Mesendoderm (in vitro differentiated cells): ENCODE data around the gene MCOLN1.
A peak's percentile ranks its signal among the peaks of the same experiment; 100 is the strongest.

Experiments used
- DNase-seq: peaks from one replicate; pipeline ENCODE4 v3.0.0; 2013
- H2AK5ac ChIP-seq: 2 replicates; pipeline ENCODE4 v1.6.1; 2013; ENCODE audit warnings: low read length, inconsistent platforms
- H2BK120ac ChIP-seq: 2 replicates; pipeline ENCODE4 v1.6.1; 2013; ENCODE audit warnings: low read depth, mild to moderate bottlenecking, low read length, moderate library complexity, mixed read lengths
- H2BK15ac ChIP-seq: replicated peaks from 2 replicates; pipeline ENCODE4 v1.6.1; 2013; ENCODE audit warnings: low read depth, mild to moderate bottlenecking, moderate library complexity
- H2BK5ac ChIP-seq: 2 replicates; pipeline ENCODE4 v1.6.1; 2013; ENCODE audit warnings: low read length, inconsistent platforms
- H3K18ac ChIP-seq: 2 replicates; pipeline ENCODE4 v1.6.1; 2013; ENCODE audit warnings: mild to moderate bottlenecking, low read length, mixed read lengths
- H3K23ac ChIP-seq: one replicate; pipeline ENCODE4 v1.6.1; 2013; ENCODE audit warnings: low read length
- H3K27ac ChIP-seq: 2 replicates; pipeline ENCODE4 v1.5.1; 2013; ENCODE audit warnings: low read depth, mild to moderate bottlenecking, inconsistent platforms, low read length, moderate library complexity
- H3K27me3 ChIP-seq: 2 replicates; pipeline ENCODE4 v1.6.1; 2013; ENCODE audit warnings: low read length, control low read depth, mild to moderate bottlenecking, inconsistent platforms; ENCODE audit not compliant: insufficient read depth, poor library complexity
- H3K36me3 ChIP-seq: 2 replicates; pipeline ENCODE4 v1.6.1; 2013; ENCODE audit warnings: low read length, inconsistent platforms; ENCODE audit not compliant: control insufficient read depth, insufficient read depth
- H3K4ac ChIP-seq: one replicate; pipeline ENCODE4 v1.6.1; 2013; ENCODE audit warnings: low read depth, mild to moderate bottlenecking, low read length, moderate library complexity
- H3K4me1 ChIP-seq: 2 replicates; pipeline ENCODE4 v1.6.1; 2013; ENCODE audit warnings: low read depth, low read length, inconsistent platforms; ENCODE audit not compliant: control insufficient read depth
- H3K4me2 ChIP-seq: 2 replicates; pipeline ENCODE4 v1.6.1; 2013; ENCODE audit warnings: low read length
- H3K4me3 ChIP-seq: 2 replicates; pipeline ENCODE4 v1.5.1; 2013; ENCODE audit warnings: mild to moderate bottlenecking, low read length
- H3K56ac ChIP-seq: one replicate; pipeline ENCODE4 v1.6.1; 2013; ENCODE audit warnings: low read length
- H3K79me1 ChIP-seq: 2 replicates; pipeline ENCODE4 v1.6.1; 2013; ENCODE audit warnings: low read length, inconsistent platforms
- H3K79me2 ChIP-seq: 2 replicates; pipeline ENCODE4 v1.6.1; 2013; ENCODE audit warnings: mild to moderate bottlenecking, low read length; ENCODE audit not compliant: control insufficient read depth, insufficient read depth
- H3K9ac ChIP-seq: 2 replicates; pipeline ENCODE4 v1.6.1; 2013; ENCODE audit warnings: low read length, inconsistent platforms
- H4K5ac ChIP-seq: one replicate; pipeline ENCODE4 v1.6.1; 2013; ENCODE audit warnings: low read length
- H4K8ac ChIP-seq: one replicate; pipeline ENCODE4 v1.6.1; 2013; ENCODE audit warnings: low read depth, mild to moderate bottlenecking, control low read depth, low read length, moderate library complexity
- WGBS: extraction: QIAGEN DNeasy Blood & Tissue Kit; methylation state at CpG from one replicate; pipeline ENCODE4 v1.1.7; 2013; ENCODE audit warnings: low lambda C conversion rate, missing lambda C conversion rate; ENCODE audit not compliant: insufficient coverage; ENCODE audit errors: extremely low coverage; 5-methylcytosine and 5-hydroxymethylcytosine counted together

Gene MCOLN1

DNA sequence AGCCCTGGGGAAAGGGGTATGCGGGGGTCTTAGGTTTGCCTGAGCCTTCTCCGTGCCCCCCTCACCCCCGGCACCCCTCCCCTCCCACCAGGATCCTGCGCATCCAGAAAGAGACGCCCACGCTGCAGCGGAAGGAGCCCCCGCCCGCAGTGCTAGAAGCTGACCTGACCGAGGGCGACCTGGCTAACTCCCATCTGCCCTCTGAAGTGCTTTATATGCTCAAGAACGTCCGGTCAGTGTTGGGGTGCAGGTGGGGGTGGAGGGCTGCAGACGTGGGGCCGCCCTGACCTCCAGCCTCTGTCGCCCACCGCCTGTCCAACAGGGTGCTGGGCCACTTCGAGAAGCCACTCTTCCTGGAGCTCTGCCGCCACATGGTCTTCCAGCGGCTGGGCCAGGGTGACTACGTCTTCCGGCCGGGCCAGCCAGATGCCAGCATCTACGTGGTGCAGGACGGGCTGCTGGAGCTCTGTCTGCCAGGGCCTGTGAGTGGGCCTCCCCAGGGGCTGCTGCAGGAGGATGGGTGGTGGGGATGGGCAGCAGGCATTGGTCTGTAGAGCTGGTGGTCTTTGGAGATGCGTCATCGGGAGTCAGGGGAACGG, 17.5 kb downstream of the MCOLN1 start:
- Histone ChIP-seq H3K9ac (no peak overlapping the region), H3K4me1 (no peaks in the 10 kb centered on the region), H3K27ac (no peak overlapping the region), H3K79me2 (no peaks in the 10 kb centered on the region), H2AK5ac (no peak overlapping the region), H4K8ac (no peak overlapping the region), H3K79me1 (no peaks in the 10 kb centered on the region), H2BK15ac (no peak overlapping the region), H3K18ac (no peak overlapping the region), H2BK5ac (no peak overlapping the region), H4K5ac (no peak overlapping the region), H3K56ac (no peak overlapping the region), H3K4me3 (no peak overlapping the region), H3K27me3 (no peaks in the 10 kb centered on the region), H3K36me3 (peaks cover 2% of the 10 kb centered on the region), H2BK120ac (no peak overlapping the region), H3K4me2 (no peak overlapping the region), H3K23ac (no peak overlapping the region), H3K4ac (no peak overlapping the region)
- no peak for DNase-seq
- no CpG with 5 or more reads among the region's 28 CpGs for WGBS

DNA sequence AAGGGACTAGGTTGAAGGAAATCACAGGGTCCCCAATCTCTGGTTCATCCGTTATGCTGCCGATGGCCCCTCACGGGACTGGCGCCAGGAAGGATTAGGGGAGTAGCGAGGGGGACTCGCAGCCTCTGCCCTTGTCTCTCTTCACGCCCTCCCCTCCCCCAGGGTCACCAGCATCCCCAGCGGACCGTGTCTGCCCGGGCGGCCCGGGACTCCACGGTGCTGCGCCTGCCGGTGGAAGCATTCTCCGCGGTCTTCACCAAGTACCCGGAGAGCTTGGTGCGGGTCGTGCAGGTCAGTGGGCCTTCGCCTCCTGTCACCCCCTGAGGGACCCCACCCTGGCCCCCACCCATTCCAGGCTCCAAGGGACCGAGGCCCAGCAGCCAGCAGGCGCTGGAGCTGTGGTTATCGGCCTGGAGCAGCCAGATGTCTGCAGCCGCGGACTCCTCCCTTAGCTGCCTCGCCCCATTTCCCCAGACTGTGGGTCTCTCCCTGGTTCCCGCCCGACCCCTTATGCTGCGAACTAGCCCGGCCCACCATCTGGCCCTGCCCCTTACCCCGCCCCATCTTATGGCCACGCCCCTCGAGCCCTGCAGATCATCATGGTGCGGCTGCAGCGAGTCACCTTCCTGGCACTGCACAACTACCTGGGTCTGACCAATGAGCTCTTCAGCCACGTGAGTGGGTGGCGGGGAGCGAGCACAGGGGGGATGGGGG, 18.5 kb downstream of the MCOLN1 start:
- Histone ChIP-seq H3K79me1 (no peaks in the 10 kb centered on the region), H2AK5ac (no peak overlapping the region), H3K4me2 (no peak overlapping the region), H4K5ac (no peak overlapping the region), H2BK5ac (no peak overlapping the region), H3K56ac (no peak overlapping the region), H3K23ac (no peak overlapping the region), H3K18ac (no peak overlapping the region), H3K4me3 (no peak overlapping the region), H3K4ac (no peak overlapping the region), H2BK15ac (no peak overlapping the region), H3K9ac (no peak overlapping the region), H2BK120ac (no peak overlapping the region), H3K27me3 (no peaks in the 10 kb centered on the region), H4K8ac (no peak overlapping the region), H3K27ac (no peak overlapping the region), H3K36me3 (peaks cover 2% of the 10 kb centered on the region), H3K4me1 (no peaks in the 10 kb centered on the region), H3K79me2 (no peaks in the 10 kb centered on the region)
- WGBS: no CpG with 5 or more reads among the region's 39 CpGs
- peak; percentile 78 for DNase-seq

DNA sequence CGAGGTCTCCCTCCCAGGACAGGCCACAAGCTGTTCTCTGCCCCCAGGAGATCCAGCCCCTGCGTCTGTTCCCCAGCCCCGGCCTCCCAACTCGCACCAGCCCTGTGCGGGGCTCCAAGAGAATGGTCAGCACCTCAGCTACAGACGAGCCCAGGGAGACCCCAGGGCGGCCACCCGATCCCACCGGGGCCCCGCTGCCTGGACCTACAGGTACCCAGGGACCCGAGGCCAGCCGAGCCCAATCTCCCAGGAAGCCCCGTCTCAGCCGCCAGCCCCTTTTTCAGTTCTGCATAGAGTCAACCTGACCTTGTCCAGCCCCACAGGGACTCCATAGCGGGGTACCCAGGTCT, 19.0 kb downstream of the MCOLN1 start:
- H2BK15ac ChIP-seq: no peak overlapping the region
- no peak overlapping the region for H4K5ac ChIP-seq
- H3K4me1 ChIP-seq: no peaks in the 10 kb centered on the region
- H3K23ac ChIP-seq: no peak overlapping the region
- no peak overlapping the region for H3K4me2 ChIP-seq
- no peak overlapping the region for H3K56ac ChIP-seq
- no peaks in the 10 kb centered on the region for H3K27me3 ChIP-seq
- no peak overlapping the region for H3K18ac ChIP-seq
- no peak overlapping the region for H4K8ac ChIP-seq
- peaks cover 2% of the 10 kb centered on the region for H3K36me3 ChIP-seq
- no CpG with 5 or more reads among the region's 15 CpGs for WGBS
- DNase-seq: no peak
- H3K79me1 ChIP-seq: no peaks in the 10 kb centered on the region
- no peaks in the 10 kb centered on the region for H3K79me2 ChIP-seq
- H3K27ac ChIP-seq: no peak overlapping the region
- no peak overlapping the region for H2BK120ac ChIP-seq
- H3K4ac ChIP-seq: no peak overlapping the region
- no peak overlapping the region for H3K9ac ChIP-seq
- H2BK5ac ChIP-seq: no peak overlapping the region
- no peak overlapping the region for H3K4me3 ChIP-seq
- H2AK5ac ChIP-seq: no peak overlapping the region

DNA sequence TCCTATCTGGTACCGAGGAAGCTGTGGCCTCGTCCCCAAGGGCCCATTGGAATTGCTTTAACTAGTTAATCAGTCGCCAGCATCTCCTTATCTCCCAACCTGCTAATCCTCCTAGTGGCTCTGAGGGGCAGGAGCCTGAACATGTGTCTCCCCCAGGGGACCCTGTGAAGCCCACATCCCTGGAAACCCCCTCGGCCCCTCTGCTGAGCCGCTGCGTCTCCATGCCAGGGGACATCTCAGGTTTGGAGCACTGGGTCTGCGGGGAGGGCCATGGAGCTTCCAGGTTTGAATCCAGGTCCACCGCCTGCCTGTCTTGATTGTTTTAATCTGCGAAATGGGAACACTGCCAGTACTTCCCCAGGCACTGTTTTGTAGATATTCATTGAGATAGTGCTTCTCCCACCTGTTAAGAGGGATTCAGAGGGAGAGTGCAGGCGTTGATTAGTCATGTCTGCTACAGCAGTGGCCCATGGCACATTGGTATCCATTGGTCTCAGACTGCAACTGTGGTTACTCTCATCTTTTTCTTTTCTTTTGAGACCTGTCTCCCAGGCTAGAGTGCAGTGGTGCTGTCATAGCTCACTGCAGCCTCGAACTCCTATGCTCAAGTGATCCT, 19.5 kb downstream of the MCOLN1 start:
- H3K36me3 ChIP-seq: peaks cover 2% of the 10 kb centered on the region
- no peak overlapping the region for H3K4me3 ChIP-seq
- no peak overlapping the region for H3K27ac ChIP-seq
- no peak overlapping the region for H3K4ac ChIP-seq
- no peak overlapping the region for H3K23ac ChIP-seq
- H3K27me3 ChIP-seq: no peaks in the 10 kb centered on the region
- no peak overlapping the region for H4K8ac ChIP-seq
- H3K9ac ChIP-seq: no peak overlapping the region
- no peak overlapping the region for H2AK5ac ChIP-seq
- no peaks in the 10 kb centered on the region for H3K79me2 ChIP-seq
- H3K18ac ChIP-seq: no peak overlapping the region
- H3K79me1 ChIP-seq: no peaks in the 10 kb centered on the region
- H3K56ac ChIP-seq: no peak overlapping the region
- no peak overlapping the region for H2BK5ac ChIP-seq
- H4K5ac ChIP-seq: no peak overlapping the region
- no peak overlapping the region for H2BK15ac ChIP-seq
- no peaks in the 10 kb centered on the region for H3K4me1 ChIP-seq
- peak; percentile 19 for DNase-seq
- WGBS: no CpG with 5 or more reads among the region's 11 CpGs
- H3K4me2 ChIP-seq: no peak overlapping the region
- no peak overlapping the region for H2BK120ac ChIP-seq

DNA sequence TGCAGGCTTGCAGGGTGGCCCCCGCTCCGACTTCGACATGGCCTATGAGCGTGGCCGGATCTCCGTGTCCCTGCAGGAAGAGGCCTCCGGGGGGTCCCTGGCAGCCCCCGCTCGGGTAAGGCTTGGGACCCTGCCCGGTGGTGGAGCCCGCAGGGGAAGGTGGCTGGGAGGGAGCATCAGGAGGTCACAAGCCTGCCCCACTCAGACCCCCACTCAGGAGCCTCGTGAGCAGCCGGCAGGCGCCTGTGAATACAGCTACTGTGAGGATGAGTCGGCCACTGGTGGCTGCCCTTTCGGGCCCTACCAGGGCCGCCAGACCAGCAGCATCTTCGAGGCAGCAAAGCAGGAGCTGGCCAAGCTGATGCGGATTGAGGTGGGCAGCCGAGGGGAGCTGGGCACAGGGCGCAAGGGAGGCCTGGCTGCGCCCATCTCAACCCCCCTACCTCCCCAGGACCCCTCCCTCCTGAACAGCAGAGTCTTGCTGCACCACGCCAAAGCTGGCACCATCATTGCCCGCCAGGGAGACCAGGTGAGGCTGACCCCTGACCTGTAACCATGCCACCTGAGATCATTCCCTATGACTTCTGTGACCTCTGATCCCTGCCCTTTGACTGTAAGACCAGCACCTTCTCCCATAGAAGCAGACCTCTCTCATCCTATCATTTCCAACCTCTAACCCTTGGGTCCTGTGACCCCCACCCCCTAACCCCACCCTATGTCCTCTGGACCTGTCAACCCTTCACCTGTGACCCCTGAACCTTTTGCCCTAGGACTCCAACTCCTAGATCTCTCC, 20.3 kb downstream of the MCOLN1 start:
- no peaks in the 10 kb centered on the region for H3K27me3 ChIP-seq
- H3K9ac ChIP-seq: no peak overlapping the region
- H3K4me1 ChIP-seq: no peaks in the 10 kb centered on the region
- H2BK15ac ChIP-seq: no peak overlapping the region
- WGBS: no CpG with 5 or more reads among the region's 24 CpGs
- no peak overlapping the region for H3K23ac ChIP-seq
- no peak overlapping the region for H3K27ac ChIP-seq
- peaks cover 2% of the 10 kb centered on the region for H3K36me3 ChIP-seq
- H3K79me2 ChIP-seq: no peaks in the 10 kb centered on the region
- H2AK5ac ChIP-seq: no peak overlapping the region
- H2BK120ac ChIP-seq: no peak overlapping the region
- no peak overlapping the region for H3K4me2 ChIP-seq
- no peak overlapping the region for H3K4ac ChIP-seq
- no peak overlapping the region for H2BK5ac ChIP-seq
- no peak overlapping the region for H4K5ac ChIP-seq
- H3K56ac ChIP-seq: no peak overlapping the region
- no peak overlapping the region for H3K18ac ChIP-seq
- no peak overlapping the region for H3K4me3 ChIP-seq
- no peak for DNase-seq
- no peak overlapping the region for H4K8ac ChIP-seq
- no peaks in the 10 kb centered on the region for H3K79me1 ChIP-seq
